Mesodermal cell (in vitro differentiated cells): Measurements from ENCODE around the gene TDRD12.
"Not testable (repeated sequence)": the region's sequence is repeated elsewhere in the genome, so short reads cannot be mapped to it uniquely, and the experiment has no call there.

Source experiments
- H3K27ac ChIP-seq: 2 replicates; pipeline ENCODE4 v1.7.0; 2013; ENCODE audit warnings: mild to moderate bottlenecking, low read depth, low read length, moderate library complexity; ENCODE audit not compliant: severe bottlenecking
- H3K36me3 ChIP-seq: 2 replicates; pipeline ENCODE4 v1.7.1; 2013; ENCODE audit warnings: mild to moderate bottlenecking, low read length, moderate library complexity; ENCODE audit not compliant: control insufficient read depth, insufficient read depth
- H3K4me1 ChIP-seq: one replicate; pipeline ENCODE4 v1.7.1; 2013; ENCODE audit warnings: mild to moderate bottlenecking, low read length; ENCODE audit not compliant: insufficient read depth, control insufficient read depth, poor library complexity, severe bottlenecking
- H3K4me3 ChIP-seq: 2 replicates; pipeline ENCODE4 v1.7.0; 2013; ENCODE audit warnings: low read length, control low read depth, mild to moderate bottlenecking; ENCODE audit not compliant: insufficient read depth, poor library complexity, severe bottlenecking; ENCODE audit errors: extremely low read depth
- H3K9me3 ChIP-seq: 2 replicates; pipeline ENCODE4 v1.7.1; 2013; ENCODE audit warnings: mild to moderate bottlenecking, low read length, moderate library complexity; ENCODE audit not compliant: control insufficient read depth
- WGBS, 2 experiments: methylation state at CpG; one replicate each; pipeline ENCODE4 v1.1.5; 2013; ENCODE audit warnings: missing lambda C conversion rate in 2 of 2; ENCODE audit not compliant: insufficient coverage in 2 of 2; 5-methylcytosine and 5-hydroxymethylcytosine counted together

Gene TDRD12

GRCh38 chr19:32859591-32859990 lies 140.0 kb downstream of the TDRD12 start:
- 92% methylated on average over 18 to 19 of the region's 19 CpGs for WGBS, 2 experiments
- Histone ChIP-seq H3K27ac (no peak overlapping the region), H3K4me3 (no peak overlapping the region), H3K36me3 (no peaks in the 10 kb centered on the region), H3K4me1 (no peaks in the 10 kb centered on the region), H3K9me3 (no peaks in the 10 kb centered on the region)

GRCh38 chr19:32861596-32861995 lies 142.0 kb downstream of the TDRD12 start:
- Histone ChIP-seq H3K4me3 (no peak overlapping the region), H3K27ac (no peak overlapping the region), H3K9me3 (no peaks in the 10 kb centered on the region), H3K36me3 (no peaks in the 10 kb centered on the region), H3K4me1 (no peaks in the 10 kb centered on the region)
- WGBS, 2 experiments = 83 to 97% methylated on average over 2 to 3 of the region's 3 CpGs

GRCh38 chr19:32862173-32862572 lies 142.6 kb downstream of the TDRD12 start:
- no peaks in the 10 kb centered on the region for H3K9me3 ChIP-seq
- H3K27ac ChIP-seq = no peak overlapping the region
- H3K4me3 ChIP-seq = no peak overlapping the region
- WGBS, 2 experiments = 91 to 92% methylated on average over 18 to 19 of the region's 19 CpGs
- no peaks in the 10 kb centered on the region for H3K4me1 ChIP-seq
- H3K36me3 ChIP-seq = no peaks in the 10 kb centered on the region

GRCh38 chr19:32862741-32863140 lies 143.2 kb downstream of the TDRD12 start:
- H3K27ac ChIP-seq = no peak overlapping the region
- 94 to 97% methylated on average over 10 of the region's 14 CpGs for WGBS, 2 experiments
- no peak overlapping the region for H3K4me3 ChIP-seq
- no peaks in the 10 kb centered on the region for H3K9me3 ChIP-seq
- no peaks in the 10 kb centered on the region for H3K4me1 ChIP-seq
- H3K36me3 ChIP-seq = no peaks in the 10 kb centered on the region

- no peaks in the 10 kb centered on the region for H3K9me3 ChIP-seq
- H3K36me3 ChIP-seq = no peaks in the 10 kb centered on the region
- H3K4me3 ChIP-seq = no peak overlapping the region
- no peak overlapping the region for H3K27ac ChIP-seq
- 94 to 100% methylated on average over 1 to 6 of the region's 8 CpGs for WGBS, 2 experiments
- H3K4me1 ChIP-seq = no peaks in the 10 kb centered on the region
These were observed 143.7 kb downstream of the TDRD12 start for GRCh38 chr19:32863301-32863700.

- WGBS, 2 experiments = 93 to 96% methylated on average over 13 of the region's 13 CpGs
- Histone ChIP-seq H3K4me1 (no peaks in the 10 kb centered on the region), H3K36me3 (no peaks in the 10 kb centered on the region), H3K27ac (no peak overlapping the region), H3K4me3 (no peak overlapping the region), H3K9me3 (no peaks in the 10 kb centered on the region)
These were observed 144.3 kb downstream of the TDRD12 start for GRCh38 chr19:32863841-32864240.

GRCh38 chr19:32864318-32865007 lies 144.9 kb downstream of the TDRD12 start:
- H3K4me1 ChIP-seq = no peaks in the 10 kb centered on the region
- H3K36me3 ChIP-seq = no peaks in the 10 kb centered on the region
- no peak overlapping the region for H3K27ac ChIP-seq
- H3K9me3 ChIP-seq = no peaks in the 10 kb centered on the region
- no peak overlapping the region for H3K4me3 ChIP-seq
- 92 to 95% methylated on average over 31 of the region's 35 CpGs for WGBS, 2 experiments

- H3K4me3 ChIP-seq = no peak overlapping the region
- no peaks in the 10 kb centered on the region for H3K36me3 ChIP-seq
- no peaks in the 10 kb centered on the region for H3K9me3 ChIP-seq
- 90% methylated on average over 4 of the region's 6 CpGs; no CpG with 5 or more reads in 1 of the 2 experiments for WGBS, 2 experiments
- H3K27ac ChIP-seq = no peak overlapping the region
- H3K4me1 ChIP-seq = no peaks in the 10 kb centered on the region
These were observed 145.8 kb downstream of the TDRD12 start for GRCh38 chr19:32865326-32865725.

- Histone ChIP-seq H3K9me3 (no peaks in the 10 kb centered on the region), H3K4me1 (no peaks in the 10 kb centered on the region), H3K4me3 (no peak overlapping the region), H3K27ac (no peak overlapping the region), H3K36me3 (no peaks in the 10 kb centered on the region)
- 86 to 90% methylated on average over 2 to 6 of the region's 7 CpGs for WGBS, 2 experiments
These were observed 146.5 kb downstream of the TDRD12 start for GRCh38 chr19:32866061-32866460.

GRCh38 chr19:32866564-32867265 lies 147.1 kb downstream of the TDRD12 start:
- WGBS, 2 experiments = 87 to 92% methylated on average over 11 to 12 of the region's 12 CpGs
- H3K9me3 ChIP-seq = no peaks in the 10 kb centered on the region
- H3K4me3 ChIP-seq = no peak overlapping the region
- H3K36me3 ChIP-seq = no peaks in the 10 kb centered on the region
- H3K27ac ChIP-seq = no peak overlapping the region
- no peaks in the 10 kb centered on the region for H3K4me1 ChIP-seq

- 89 to 92% methylated on average over 8 to 9 of the region's 9 CpGs for WGBS, 2 experiments
- not testable (repeated sequence) for H3K9me3 ChIP-seq, H3K4me3 ChIP-seq, H3K36me3 ChIP-seq, H3K4me1 ChIP-seq, H3K27ac ChIP-seq
These were observed 147.9 kb downstream of the TDRD12 start for GRCh38 chr19:32867436-32867835.
